Measurements from ENCODE around the gene PALM. TPM values are rescaled to one million over a fixed set of nuclear protein-coding genes. Genes with fewer than 3 reads are reported as not detected.

PALM gene
- total RNA-seq, 2 experiments from 2014 or later: 1.2 TPM; not detected in 1

- Histone ChIP-seq H3K9me3 (ENCODE audit: low read length) (no peaks in the 10 kb centered on the region; the same call in 1 of the 2 replicates), H3K79me2 (ENCODE audit: insufficient read depth, low read depth, low read length) (no peaks in the 10 kb centered on the region), H3K9me2 (ENCODE audit: insufficient read depth, low read length) (no peaks in the 10 kb centered on the region), H3K4me3 (ENCODE audit: low read depth, low read length, poor library complexity, severe bottlenecking) (no peak overlapping the region), H3K4me2 (ENCODE audit: low read length) (no peak overlapping the region), H4K20me1 (ENCODE audit: insufficient read depth, low read length) (no peaks in the 10 kb centered on the region), H3K4me1 (ENCODE audit: insufficient read depth, low read length, poor library complexity, severe bottlenecking) (no peaks in the 10 kb centered on the region), H2AFZ (ENCODE audit: low read length) (no peak overlapping the region), H3K36me3 (ENCODE audit: insufficient read depth, low read length) (no peaks in the 10 kb centered on the region), H3K27ac (ENCODE audit: low read depth, low read length, poor library complexity, severe bottlenecking) (no peak overlapping the region)
- no peak for TF ChIP-seq EZH2phosphoT487 (IDR thresholded peaks at IDR 0.05; ENCODE audit: borderline replicate concordance, low read depth, low read length)
- TF ChIP-seq, protein P1, sequence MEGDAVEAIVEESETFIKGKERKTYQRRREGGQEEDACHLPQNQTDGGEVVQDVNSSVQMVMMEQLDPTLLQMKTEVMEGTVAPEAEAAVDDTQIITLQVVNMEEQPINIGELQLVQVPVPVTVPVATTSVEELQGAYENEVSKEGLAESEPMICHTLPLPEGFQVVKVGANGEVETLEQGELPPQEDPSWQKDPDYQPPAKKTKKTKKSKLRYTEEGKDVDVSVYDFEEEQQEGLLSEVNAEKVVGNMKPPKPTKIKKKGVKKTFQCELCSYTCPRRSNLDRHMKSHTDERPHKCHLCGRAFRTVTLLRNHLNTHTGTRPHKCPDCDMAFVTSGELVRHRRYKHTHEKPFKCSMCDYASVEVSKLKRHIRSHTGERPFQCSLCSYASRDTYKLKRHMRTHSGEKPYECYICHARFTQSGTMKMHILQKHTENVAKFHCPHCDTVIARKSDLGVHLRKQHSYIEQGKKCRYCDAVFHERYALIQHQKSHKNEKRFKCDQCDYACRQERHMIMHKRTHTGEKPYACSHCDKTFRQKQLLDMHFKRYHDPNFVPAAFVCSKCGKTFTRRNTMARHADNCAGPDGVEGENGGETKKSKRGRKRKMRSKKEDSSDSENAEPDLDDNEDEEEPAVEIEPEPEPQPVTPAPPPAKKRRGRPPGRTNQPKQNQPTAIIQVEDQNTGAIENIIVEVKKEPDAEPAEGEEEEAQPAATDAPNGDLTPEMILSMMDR (conservative IDR thresholded peaks at IDR 0.05; ENCODE audit: low read length): no peak
- CTCF ChIA-PET (ENCODE audit: unreplicated experiment): no interaction called here
- POLR2A ChIA-PET: no interaction called here
- intact Hi-C loops (cut with micrococcal nuclease; ENCODE audit: unreplicated experiment): no loop called here
- DNase-seq (ENCODE audit: low spot score): no peak
- no TSS peak for BruUV-seq (replicated peaks)
These were observed 2.5 kb downstream of the PALM start for GRCh38 chr19:711254-711653.

DNA sequence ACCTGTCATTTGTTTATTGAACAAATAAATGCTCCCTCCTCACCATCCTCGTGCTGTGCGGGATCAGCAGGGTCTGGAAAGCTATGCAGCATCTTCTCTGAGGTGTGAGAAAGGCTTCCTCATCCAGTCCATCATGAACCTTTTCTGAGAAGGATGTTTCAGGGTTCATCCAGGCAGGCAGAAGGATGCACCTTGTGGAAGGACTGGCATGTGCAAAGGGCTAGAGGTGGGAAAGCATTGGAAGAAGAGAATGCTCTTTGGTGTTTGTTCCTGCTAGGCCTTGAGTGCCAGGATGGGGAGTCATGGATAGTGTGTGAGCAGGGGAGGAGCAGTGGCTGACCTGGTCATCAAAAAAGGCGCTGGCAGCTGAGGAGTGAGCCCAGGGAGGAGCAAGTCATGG is 6.6 kb downstream of the PALM start:
- ChIA-PET POLR2A (no interaction called here), CTCF (ENCODE audit: unreplicated experiment) (no interaction called here)
- no peak overlapping the region for H3K4me2 ChIP-seq (ENCODE audit: low read length)
- no peak overlapping the region for H3K4me3 ChIP-seq (ENCODE audit: low read depth, low read length, poor library complexity, severe bottlenecking)
- H2AFZ ChIP-seq (ENCODE audit: low read length): no peak overlapping the region
- no peak for DNase-seq (ENCODE audit: low spot score)
- intact Hi-C loops (cut with micrococcal nuclease; ENCODE audit: unreplicated experiment): no loop called here
- no peak overlapping the region for H3K27ac ChIP-seq (ENCODE audit: low read depth, low read length, poor library complexity, severe bottlenecking)
- H3K36me3 ChIP-seq (ENCODE audit: insufficient read depth, low read length): no peaks in the 10 kb centered on the region
- no peaks in the 10 kb centered on the region for H3K9me2 ChIP-seq (ENCODE audit: insufficient read depth, low read length)
- no peaks in the 10 kb centered on the region for H3K79me2 ChIP-seq (ENCODE audit: insufficient read depth, low read depth, low read length)
- H3K4me1 ChIP-seq (ENCODE audit: insufficient read depth, low read length, poor library complexity, severe bottlenecking): peaks cover 5% of the 10 kb centered on the region
- no peaks in the 10 kb centered on the region for H4K20me1 ChIP-seq (ENCODE audit: insufficient read depth, low read length)
- TF ChIP-seq, protein P1 (conservative IDR thresholded peaks at IDR 0.05; ENCODE audit: low read length): no peak
- no peak for TF ChIP-seq EZH2phosphoT487 (IDR thresholded peaks at IDR 0.05; ENCODE audit: borderline replicate concordance, low read depth, low read length)
- no TSS peak for BruUV-seq (replicated peaks)
- no peaks in the 10 kb centered on the region; the same call in 1 of the 2 replicates for H3K9me3 ChIP-seq (ENCODE audit: low read length)

DNA sequence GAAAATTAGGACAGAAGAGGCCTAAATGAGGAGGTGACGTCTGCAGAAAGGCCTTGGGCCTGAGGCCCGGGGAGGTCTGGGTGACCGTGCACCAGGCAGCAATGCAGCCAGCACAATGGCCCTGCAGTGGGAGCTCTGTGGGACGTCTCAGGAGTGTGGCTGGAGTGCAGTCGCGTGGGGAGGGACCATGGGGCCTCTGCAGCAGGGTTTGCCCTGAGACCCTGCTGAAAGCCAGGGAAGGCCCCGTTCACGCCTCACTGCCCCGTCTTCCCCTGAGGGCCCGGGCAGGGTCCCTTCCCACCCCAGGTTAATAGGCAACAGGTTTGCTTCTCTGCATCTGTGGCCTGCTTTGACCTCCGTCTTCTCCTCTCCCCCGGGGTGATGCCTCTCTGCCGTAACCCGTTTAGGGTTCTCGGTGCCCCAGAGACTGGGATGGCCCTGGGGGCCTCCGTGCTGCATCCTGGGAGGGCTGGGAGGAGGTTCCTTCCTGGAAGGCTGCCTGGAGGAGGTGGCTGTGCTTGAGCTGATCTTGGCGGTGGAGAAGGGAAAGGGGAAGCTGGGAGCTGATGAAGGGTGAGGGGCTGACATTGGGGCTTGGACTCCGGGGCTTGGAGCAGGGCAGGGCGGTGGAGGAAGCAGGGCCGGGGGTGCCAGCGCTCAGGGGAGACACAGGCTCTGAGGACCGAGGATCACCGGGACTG is 9.7 kb downstream of the PALM start:
- no TSS peak for BruUV-seq (replicated peaks)
- no peak for DNase-seq (ENCODE audit: low spot score)
- POLR2A ChIA-PET: no interaction called here
- no peaks in the 10 kb centered on the region; the same call in 1 of the 2 replicates for H3K9me3 ChIP-seq (ENCODE audit: low read length)
- TF ChIP-seq, protein P1 (conservative IDR thresholded peaks at IDR 0.05; ENCODE audit: low read length): no peak
- TF ChIP-seq EZH2phosphoT487 (IDR thresholded peaks at IDR 0.05; ENCODE audit: borderline replicate concordance, low read depth, low read length): no peak
- no peaks in the 10 kb centered on the region for H4K20me1 ChIP-seq (ENCODE audit: insufficient read depth, low read length)
- no peaks in the 10 kb centered on the region for H3K9me2 ChIP-seq (ENCODE audit: insufficient read depth, low read length)
- CTCF ChIA-PET (ENCODE audit: unreplicated experiment): no interaction called here
- no peak overlapping the region for H3K4me2 ChIP-seq (ENCODE audit: low read length)
- H3K36me3 ChIP-seq (ENCODE audit: insufficient read depth, low read length): no peaks in the 10 kb centered on the region
- no peak overlapping the region for H2AFZ ChIP-seq (ENCODE audit: low read length)
- intact Hi-C loops (cut with micrococcal nuclease; ENCODE audit: unreplicated experiment): no loop called here
- peaks cover 18% of the 10 kb centered on the region for H3K4me1 ChIP-seq (ENCODE audit: insufficient read depth, low read length, poor library complexity, severe bottlenecking)
- no peaks in the 10 kb centered on the region for H3K79me2 ChIP-seq (ENCODE audit: insufficient read depth, low read depth, low read length)
- no peak overlapping the region for H3K27ac ChIP-seq (ENCODE audit: low read depth, low read length, poor library complexity, severe bottlenecking)
- no peak overlapping the region for H3K4me3 ChIP-seq (ENCODE audit: low read depth, low read length, poor library complexity, severe bottlenecking)
